GM19025 (cell line): ENCODE results near the gene MTA1.

Experiments
- ATAC-seq: cut with Tn5 transposase; IDR thresholded peaks from one replicate; pipeline ENCODE4 v1.9.1; 2021; ENCODE audit warnings: mild to moderate bottlenecking, low read depth, moderate library complexity; ENCODE audit not compliant: unreplicated experiment

MTA1 gene

DNA sequence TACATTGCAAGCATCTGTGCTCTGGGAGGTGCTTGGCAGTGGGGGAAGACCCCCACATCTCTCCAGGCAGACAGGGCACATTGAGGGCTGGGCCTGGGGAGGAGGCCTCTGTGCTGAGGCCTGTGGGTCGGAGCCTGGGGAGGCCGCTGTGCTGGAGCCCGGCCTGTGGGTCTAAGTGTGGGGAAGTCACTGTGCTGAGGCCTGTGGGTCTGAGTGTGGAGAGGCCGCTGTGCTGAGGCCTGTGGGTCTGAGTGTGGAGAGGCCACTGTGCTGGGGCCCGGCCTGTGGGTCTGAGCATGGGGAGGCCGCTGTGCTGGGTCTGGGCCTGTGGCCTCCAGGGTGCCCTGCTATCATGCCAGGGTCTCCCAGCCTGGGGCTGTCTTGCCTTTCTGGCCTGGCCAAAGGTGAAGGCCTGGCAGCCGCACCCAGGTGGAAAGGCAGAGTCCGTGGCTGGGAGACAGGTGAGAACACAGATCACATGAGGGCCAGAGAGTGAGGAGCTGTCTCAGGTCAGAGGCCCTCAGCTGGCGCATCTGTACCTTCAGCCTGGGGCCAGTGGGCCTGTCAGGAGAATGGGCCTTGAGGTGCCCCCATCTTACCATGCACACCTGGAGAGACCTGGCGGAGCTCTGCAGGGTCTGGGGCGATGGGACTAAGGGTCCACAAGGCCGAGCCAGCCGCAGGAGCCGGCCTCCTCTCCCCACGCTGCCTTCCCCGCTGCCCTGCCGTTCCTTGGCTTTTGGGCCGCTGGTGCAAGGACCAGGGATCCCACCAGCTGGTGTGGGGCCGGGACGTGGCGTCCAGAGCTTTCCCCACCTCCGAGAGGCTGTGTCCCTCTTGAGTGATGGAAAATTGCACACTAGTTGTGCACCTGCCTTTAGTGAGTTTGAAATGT is 36.4 kb downstream of the MTA1 start:
- no peak for ATAC-seq

DNA sequence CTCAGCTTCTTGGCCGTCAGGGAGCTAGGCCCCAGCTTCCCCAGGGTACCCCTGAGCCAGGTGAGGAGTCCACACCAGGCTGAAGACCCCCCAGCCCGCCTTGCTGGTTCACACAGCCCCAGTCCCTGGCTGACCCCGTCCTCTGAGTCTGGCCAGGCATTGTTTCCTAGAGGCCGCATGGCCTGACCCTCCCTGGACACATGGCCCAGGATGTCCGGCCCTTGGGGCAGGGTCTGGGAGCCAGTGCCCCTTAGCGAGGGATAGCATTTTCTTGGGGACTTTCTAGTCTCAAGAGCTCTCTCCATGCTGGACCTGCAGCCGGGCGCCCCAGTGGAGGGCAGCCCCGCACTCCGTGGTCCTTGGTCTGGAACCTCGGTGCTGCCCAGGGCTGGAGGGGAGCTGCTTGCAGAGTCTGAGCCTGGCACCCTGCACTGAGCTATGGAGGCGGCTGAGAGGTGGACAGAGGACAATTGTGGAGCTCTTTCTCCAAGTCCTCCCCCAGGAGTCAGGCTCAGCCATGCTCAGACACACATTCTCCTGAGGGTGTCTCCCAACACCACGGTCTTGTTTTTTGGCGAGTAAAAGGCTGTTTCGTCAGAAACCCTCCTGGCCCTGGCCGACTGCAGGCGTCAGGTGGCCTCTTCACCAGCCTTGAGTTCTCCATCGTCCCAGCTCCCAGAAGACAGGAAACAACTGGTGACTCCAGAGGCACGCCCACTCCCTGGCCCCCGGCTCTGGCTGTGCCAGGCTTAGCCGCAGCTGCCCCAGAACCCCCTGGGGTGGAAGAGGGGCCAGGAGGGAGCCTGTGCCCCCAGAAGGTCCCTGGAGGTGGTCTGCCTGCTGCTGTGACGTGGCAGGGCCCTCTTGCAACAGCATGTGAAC is 37.4 kb downstream of the MTA1 start:
- no peak for ATAC-seq

DNA sequence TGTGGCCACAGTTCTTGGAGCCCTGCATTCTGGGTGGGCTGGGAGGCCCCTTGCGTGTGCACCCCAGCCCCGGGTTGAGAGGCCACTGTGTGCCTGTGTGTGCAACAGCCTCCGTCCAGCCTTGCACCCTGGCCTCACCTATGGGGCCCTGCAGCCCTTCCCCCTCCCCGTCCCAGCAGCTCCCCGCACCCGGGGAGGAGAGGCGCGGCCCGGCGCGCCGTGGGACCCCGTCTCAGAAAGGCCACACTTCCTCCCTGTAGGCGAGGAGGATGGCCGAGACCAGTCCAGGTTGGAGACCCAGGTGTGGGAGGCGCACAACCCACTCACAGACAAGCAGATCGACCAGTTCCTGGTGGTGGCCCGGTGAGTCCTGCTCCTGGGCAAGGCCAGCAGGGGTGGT is 38.4 kb downstream of the MTA1 start:
- no peak for ATAC-seq

DNA sequence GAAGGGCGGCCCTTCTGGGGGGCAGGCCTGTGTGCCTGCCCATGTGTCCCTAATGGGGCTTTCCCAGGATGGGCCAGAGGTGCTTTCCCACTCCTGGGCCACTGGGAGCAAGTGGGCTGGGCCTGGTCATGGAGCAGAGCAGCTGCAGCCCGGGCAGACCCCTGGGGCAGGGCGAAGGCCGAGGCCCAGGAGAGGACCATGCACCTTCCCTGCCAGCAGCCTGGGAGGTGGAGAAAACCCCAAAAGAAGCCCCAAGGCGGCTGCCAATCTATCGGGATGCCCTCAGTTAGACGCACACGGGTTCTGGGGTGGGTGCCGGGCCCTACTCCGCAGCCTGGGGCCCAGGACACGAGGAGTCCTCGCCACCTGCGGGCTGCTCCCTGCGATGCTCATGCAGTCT is 38.9 kb downstream of the MTA1 start:
- no peak for ATAC-seq

DNA sequence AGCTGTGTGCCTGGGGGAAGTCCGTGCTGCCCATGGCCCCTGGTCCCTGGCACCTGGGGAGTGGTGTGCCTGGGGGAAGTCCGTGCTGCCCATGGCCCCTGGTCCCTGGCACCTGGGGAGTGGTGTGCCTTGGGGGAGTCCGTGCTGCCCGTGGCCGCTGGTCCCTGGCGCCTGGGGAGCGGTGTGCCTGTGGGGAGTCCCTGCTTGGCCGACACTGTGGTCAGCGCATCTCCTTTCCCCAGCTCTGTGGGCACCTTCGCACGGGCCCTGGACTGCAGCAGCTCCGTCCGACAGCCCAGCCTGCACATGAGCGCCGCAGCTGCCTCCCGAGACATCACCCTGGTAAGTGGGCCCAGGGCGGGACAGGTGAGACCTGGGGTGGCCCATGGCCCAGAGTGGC is 40.5 kb downstream of the MTA1 start:
- ATAC-seq = no peak

DNA sequence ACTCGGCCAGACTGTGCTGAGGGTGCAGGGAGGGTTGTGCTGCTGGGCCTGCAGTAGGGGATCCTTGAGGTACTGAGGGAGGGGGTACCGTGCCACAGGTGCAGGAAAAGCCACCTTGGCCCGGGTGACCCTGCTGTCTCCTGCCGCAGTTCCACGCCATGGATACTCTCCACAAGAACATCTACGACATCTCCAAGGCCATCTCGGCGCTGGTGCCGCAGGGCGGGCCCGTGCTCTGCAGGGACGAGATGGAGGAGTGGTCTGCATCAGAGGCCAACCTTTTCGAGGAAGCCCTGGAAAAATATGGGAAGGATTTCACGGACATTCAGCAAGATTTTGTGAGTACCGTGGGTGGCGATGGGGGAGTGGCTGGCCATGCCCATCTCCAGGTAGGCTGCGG is 41.0 kb downstream of the MTA1 start:
- no peak for ATAC-seq

DNA sequence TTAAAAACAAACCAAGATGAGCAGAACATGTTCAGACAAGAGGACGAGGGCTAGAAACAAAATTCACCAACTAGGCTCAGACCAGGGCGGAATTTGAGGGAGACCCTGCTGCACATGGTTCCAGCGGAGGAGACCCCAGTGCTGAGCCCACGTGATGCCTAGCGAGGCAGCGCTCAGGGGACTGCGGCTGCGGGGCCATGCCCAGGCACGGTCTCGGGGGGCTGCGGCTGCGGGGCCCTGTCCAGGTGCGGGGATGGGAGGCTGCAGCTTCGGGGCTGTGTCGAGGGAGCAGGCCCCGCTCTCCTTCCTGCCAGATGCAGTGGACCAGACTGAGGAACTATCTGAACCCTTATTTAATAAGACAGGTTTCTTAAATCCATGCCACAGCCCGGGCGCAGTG is 42.3 kb downstream of the MTA1 start:
- ATAC-seq = no peak

DNA sequence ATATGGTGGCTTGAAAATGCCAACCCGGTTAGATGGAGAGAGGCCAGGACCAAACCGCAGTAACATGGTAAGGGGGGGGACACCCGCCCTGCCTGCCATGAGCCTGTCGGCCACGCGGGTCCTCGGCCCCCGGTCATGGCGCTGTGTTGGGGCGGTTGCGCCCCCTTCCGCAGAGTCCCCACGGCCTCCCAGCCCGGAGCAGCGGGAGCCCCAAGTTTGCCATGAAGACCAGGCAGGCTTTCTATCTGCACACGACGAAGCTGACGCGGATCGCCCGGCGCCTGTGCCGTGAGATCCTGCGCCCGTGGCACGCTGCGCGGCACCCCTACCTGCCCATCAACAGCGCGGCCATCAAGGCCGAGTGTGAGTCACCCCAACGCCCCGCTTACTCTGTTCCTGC is 44.9 kb downstream of the MTA1 start:
- ATAC-seq = no peak

DNA sequence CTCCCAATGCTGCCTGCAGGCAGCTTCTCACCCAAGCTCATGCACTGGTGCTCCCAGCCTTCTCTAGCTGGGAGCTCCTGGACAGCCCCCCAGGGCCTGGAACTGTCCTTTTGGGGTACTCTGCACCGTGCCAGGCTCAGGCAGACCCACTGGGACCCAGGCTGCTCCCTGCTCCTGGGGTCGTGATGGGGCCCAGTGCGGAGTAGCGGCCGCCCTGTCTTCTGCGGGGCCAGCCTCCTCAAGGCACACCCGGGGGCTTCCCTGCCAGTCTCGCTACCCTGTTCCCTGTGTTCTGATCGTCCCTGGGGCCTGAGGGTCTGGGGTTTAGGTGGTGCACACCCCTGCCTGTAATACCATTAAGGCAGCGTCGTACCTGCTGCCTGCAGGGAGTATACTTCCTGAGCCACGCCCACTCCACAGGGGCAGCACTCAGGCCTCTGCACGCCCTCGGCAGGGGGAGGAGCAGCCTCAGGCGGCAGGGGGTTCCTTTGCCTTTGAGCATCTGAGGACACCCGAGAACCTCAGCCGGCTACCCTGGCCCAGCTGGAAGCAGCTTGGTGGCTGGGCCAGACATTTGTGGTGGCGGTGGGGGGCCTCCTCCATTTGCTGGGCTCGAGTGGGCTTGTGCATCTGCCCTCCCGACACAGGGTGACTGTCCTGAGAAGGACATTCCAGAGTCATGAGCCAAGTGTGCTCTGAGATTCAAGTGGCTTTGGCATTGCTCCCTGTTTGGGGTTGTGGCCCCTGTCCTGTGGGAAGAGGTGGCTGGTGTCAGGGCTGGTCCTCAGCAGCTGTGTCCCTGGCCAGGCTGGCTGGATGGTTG is 45.8 kb downstream of the MTA1 start:
- no peak for ATAC-seq

DNA sequence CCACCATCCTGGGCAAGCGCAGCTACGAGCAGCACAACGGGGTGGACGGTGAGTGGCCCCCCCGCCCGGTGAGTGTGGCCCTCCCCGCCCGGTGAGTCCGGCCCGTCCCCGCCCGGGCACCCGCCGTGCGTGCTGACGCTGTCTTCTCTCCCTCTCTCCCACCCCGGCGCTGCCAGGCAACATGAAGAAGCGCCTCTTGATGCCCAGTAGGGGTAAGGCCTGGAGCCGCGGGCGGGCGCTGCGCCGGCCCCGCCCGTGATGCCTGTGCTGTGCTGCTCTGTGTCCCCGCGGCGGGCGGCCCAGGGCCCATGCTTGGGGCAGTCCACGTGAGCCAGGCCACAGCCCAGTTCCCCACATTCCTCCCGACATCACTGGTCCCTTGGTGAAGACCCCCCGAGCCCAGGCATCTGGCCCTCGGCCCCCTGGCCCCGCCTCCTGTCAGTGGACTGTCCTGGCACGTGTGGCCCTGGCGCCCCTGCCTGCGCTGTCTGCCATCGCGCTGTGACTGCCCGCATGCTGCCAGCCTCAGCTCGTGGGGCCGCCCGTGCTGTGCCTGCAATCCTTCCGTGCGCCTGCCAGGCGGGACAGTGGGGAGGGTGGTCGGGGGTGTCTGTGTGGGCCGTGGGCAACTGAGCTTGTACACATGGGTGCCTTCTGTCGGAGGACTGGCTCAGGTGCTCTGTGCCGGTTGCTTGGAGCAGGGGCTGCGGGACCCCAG is 47.1 kb downstream of the MTA1 start:
- ATAC-seq = no peak

DNA sequence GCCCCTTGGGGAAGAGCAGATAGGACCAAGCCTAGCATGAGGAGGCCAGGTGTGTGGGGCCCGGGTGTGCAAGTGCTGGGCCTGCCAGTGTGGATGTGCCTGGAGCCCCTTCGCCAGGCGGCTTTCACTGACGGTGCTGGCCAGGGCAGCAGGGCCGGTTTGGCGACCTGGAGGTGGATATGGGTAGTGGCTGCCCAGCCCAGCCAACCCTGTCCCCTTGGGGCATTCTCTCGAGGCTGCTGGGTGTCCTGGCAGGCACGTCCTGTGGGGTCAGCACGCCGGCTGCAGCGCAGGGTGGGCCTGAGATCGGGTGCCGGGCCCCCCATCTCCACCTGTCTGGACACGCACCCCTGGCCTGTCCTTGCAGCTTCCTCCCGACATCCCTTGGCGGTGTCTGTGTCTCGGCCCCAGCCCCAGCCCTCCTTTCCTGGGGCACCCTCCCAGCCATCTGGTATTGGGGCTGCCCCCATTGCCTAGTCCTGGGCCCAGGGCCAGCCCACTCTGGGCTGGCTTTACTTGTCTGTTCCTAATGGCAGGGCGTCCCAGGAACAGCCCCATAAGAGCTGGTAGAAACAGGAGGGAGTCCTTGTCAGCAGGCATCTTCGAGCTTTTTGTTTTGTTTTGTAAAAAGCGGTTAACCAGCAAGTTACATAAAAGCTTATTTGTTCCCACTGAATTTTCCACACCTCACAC is 47.8 kb downstream of the MTA1 start:
- no peak for ATAC-seq

DNA sequence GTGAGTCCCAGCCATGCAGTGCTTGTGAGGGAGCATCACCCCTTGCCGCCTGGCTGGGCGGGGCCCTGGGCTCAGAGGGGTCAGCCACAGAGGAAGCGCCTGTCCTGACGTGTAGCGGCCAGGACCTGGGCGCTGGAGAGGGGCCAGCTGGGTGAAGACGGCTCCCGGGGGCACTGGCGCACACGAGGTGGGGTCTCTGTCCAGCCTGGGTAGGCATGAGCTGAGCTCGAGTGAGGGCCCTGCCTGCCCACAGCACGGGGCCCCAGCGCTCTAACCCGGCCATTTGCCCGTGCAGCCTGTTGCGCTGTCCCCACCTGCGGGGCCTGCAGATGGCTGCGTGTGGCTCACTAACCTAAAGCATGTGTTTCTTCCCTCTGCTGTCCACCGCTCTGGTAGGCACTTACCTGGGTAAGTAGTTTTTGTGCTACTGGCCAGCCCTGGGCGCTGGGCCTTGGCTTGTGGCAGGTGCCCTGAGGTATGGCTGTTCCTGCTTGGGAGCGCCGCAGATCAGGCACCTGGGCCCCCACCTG is 48.4 kb downstream of the MTA1 start:
- ATAC-seq = no peak

DNA sequence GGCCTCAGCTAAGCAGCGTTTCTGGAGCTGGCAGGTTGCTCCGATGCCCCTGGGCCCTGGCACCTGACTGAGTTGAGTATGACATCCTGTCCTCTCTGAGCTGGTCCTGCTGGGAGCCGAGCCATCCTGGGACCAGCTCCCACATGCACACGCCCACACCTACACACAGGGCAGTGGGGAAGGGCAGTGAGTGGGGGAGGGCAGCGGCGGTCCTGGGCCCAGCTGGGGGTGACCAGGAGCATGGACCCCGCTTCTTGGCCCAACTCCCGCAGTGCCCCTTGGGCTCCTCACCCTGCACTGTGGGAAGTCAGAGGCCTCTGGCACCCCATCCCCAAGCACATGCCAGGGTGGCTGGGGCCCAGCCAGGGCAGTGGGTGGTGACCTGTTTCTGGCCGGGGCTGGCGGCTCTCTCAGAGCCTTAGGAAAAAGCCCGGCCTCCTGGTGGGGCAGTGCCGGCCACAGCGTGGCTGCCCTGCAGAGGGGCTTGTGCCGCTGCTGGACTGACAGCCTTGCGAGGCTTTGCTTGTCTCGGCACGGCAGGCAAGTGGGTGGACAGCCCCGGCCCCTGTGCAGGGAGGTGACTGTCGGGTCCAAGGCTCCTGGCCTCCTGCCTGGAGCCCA is 49.1 kb downstream of the MTA1 start:
- no peak for ATAC-seq

DNA sequence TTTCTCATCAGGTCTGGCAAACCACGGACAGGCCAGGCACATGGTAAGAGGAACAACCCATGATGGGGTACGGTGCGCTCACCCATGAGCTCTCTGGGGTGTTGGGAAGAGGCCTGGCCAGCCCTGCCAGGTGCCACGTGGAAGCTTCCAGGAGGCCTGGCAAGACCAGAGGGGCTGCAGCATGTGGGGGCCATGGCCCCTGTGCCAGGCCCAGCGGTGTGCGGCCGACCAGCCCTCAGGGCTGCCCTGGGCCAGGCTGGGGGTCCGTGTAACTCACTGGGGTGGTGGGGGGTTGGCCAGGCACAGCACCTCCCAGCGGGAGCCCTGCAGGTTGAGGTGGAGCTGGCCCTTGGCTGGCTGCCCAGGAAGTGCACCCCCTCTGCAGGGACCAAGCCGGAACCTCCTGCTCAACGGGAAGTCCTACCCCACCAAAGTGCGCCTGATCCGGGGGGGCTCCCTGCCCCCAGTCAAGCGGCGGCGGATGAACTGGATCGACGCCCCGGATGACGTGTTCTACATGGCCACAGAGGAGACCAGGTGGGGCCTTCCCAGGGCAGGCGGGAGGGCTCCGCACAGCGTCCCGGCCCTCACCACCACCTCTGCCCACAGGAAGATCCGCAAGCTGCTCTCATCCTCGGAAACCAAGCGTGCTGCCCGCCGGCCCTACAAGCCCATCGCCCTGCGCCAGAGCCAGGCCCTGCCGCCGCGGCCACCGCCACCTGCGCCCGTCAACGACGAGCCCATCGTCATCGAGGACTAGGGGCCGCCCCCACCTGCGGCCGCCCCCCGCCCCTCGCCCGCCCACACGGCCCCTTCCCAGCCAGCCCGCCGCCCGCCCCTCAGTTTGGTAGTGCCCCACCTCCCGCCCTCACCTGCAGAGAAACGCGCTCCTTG is 50.1 kb downstream of the MTA1 start:
- no peak for ATAC-seq

DNA sequence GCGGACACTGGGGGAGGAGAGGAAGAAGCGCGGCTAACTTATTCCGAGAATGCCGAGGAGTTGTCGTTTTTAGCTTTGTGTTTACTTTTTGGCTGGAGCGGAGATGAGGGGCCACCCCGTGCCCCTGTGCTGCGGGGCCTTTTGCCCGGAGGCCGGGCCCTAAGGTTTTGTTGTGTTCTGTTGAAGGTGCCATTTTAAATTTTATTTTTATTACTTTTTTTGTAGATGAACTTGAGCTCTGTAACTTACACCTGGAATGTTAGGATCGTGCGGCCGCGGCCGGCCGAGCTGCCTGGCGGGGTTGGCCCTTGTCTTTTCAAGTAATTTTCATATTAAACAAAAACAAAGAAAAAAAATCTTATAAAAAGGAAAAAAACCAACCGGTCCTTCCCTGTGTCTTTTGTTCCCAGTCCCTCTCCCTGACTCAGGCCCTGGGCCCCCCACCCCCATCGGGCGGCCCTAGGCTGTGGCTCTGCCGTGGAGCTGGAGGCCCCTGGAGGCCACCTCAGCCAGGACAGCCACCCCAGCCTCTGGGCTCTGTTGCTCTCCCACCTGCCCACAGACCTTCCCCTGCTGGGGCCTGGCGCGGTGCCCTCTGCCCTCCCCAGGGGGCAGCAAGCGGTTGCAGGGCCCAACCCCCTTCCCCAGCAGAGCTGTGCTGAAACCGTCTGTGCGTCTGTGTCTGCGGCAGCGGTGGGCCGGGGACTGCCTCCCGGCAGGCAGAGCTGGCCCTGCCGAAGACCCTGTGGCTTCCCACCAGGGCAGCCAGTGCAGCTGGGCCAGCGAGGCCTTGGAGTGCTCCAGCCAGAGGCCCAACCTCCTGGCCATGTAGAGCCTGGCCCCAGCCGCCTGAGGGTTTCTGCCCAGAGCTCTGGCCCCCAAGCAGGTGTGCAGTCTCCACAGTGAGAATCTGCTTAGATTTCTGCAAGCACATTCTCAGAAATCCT is 51.0 kb downstream of the MTA1 start:
- ATAC-seq = no peak

DNA sequence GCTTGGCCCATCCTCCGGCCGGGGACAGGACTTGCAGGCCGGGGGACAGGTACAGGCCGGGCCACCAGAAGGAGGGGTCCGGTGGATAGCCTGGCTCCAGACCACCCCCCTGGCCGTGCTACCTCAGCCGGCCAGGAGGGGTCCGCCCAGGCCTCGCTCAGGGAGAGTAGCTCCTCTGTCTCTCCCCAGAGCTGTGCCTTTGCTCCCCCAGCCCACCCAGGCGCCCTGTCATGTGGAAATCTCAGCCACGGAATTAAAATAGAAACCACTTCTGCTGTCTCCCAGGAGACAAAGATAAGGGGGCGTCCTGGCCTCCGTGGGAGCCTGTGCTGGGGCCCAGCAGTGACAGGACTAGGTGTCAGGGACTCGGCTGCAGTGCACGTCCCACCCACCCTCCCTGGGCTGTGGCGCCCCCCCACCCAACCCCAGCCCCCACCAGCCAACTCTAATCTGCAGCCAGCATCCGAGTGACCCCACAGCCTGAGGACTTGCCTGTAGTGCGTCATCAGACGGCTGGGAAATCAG is 51.7 kb downstream of the MTA1 start:
- no peak for ATAC-seq
